ENCODE measurements around the gene PGBD2.

GRCh38 chr1:248892590-248892989 lies 13.4 kb upstream of the PGBD2 start:
- TF ChIP-seq POLR2A (IDR thresholded peaks at IDR 0.05) (no peak), CTCF (IDR thresholded peaks at IDR 0.05) (no peak)

All from uterus (tissue), 2 donors.